Thyroid gland (tissue), 4 donors: Measurements from ENCODE around the gene MTSS2. TPM values are rescaled to one million over a fixed set of nuclear protein-coding genes. Genes with fewer than 3 reads are reported as not detected.

Experiments used
- DNase-seq, 2 donors: peaks; one replicate each; pipeline ENCODE4 v3.0.0-alpha.2; 2019
- H3K27ac ChIP-seq, 3 donors: fragments of 200-600 bp; sonication (generic); 1 replicate in 2 of 3; 2 replicates in 1 of 3; pipeline ENCODE4 v1.5.1; 2016 to 2019; ENCODE audit warnings: mild to moderate bottlenecking in 1 of 3, moderate library complexity in 1 of 3
- H3K27me3 ChIP-seq: fragments of 200-600 bp; sonication (generic); one replicate; pipeline ENCODE4 v1.5.1; 2019
- H3K36me3 ChIP-seq, 2 donors: fragments of 200-600 bp; sonication (generic); one replicate each; pipeline ENCODE4 v1.5.1; 2016 to 2019
- H3K4me1 ChIP-seq, 2 donors: fragments of 200-600 bp; sonication (generic); one replicate each; pipeline ENCODE4 v1.5.1; 2017 to 2019
- H3K4me3 ChIP-seq, 3 donors: fragments of 200-600 bp; sonication (generic); replicated peaks in 1 of 3; 1 replicate in 2 of 3; 2 replicates in 1 of 3; pipeline ENCODE4 v1.5.1; 2016; ENCODE audit warnings: mild to moderate bottlenecking in 1 of 3
- H3K9me3 ChIP-seq: fragments of 200-600 bp; sonication (generic); one replicate; pipeline ENCODE4 v1.5.1; 2017
- CTCF ChIP-seq, 6 experiments: fragments of 200-600 bp in 3 of 6; fragments of 450-650 bp in 3 of 6; sonication (generic) in 3 of 6; IDR thresholded peaks; one replicate each; pipeline ENCODE4 v1.5.1; 2016 to 2019; ENCODE audit warnings: antibody characterized with exemption in 6 of 6, mild to moderate bottlenecking in 2 of 6, inconsistent platforms in 1 of 6, moderate library complexity in 1 of 6
- POLR2A ChIP-seq, 2 donors: fragments of 450-650 bp; IDR thresholded peaks; one replicate each; pipeline ENCODE4 v1.6.1; 2017; ENCODE audit warnings: antibody characterized with exemption in 2 of 2, mild to moderate bottlenecking in 2 of 2, moderate library complexity in 1 of 2
- WGBS, 2 donors: methylation state at CpG; one replicate each; pipeline ENCODE4 v1.1.5; 2017; 5-methylcytosine and 5-hydroxymethylcytosine counted together
- intact Hi-C: fragments of 100-400 bp; cut with DNase I; formaldehyde crosslinking; loops from one replicate; pipeline ENCODE4 v1.15.1; 2023
- total RNA-seq, 4 donors: library from RNA; depleted of rRNA; stranded (reverse); fragments of >200 nt; gene quantifications; one replicate each; pipeline ENCODE4 v1.2.3, GENCODE V29; 2016

The MTSS2 gene
- total RNA-seq, 4 donors from 2014 or later: 11.3 to 39.8 (median 26.7) TPM

DNA sequence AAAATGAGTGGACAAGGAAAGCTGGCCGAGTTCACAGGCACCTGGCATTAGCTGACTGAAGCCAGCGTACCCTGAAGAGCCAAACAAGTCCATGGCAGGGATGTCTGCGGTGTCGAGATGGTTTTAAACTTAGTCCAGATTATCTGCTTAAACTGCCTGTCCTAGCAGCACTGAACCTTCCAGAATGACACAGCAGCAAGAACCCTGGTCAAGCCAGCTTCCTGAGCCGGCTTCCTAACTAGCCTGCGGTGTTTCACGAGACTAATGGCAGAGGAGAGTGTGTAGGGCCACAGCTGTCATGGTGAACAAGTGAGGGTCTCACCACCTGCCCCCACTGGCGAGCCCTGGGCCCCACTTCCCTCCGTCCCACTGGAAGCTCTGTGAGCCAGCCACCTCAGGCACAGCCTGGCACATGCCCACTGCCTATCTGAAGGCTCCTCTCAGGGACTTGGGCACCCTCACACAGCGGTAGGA is 28.8 kb upstream of the MTSS2 start:
- 69 to 83% methylated on average over 9 of the region's 10 CpGs for WGBS, 2 donors
- H3K36me3 ChIP-seq: no peaks in the 10 kb centered on the region
- peaks cover 25 to 37% of the 10 kb centered on the region in 2 donors for H3K4me1 ChIP-seq
- peak overlapping the region; percentile 89 to 94 (median 93) for H3K27ac ChIP-seq
- DNase-seq: no peak
- no peaks in the 10 kb centered on the region for H3K9me3 ChIP-seq
- no peaks in the 10 kb centered on the region for H3K27me3 ChIP-seq
- intact Hi-C loops: no loop called here
- no peak overlapping the region for H3K4me3 ChIP-seq
- TF ChIP-seq POLR2A (IDR thresholded peaks at IDR 0.05) (no peak), CTCF (IDR thresholded peaks at IDR 0.05) (no peak)

DNA sequence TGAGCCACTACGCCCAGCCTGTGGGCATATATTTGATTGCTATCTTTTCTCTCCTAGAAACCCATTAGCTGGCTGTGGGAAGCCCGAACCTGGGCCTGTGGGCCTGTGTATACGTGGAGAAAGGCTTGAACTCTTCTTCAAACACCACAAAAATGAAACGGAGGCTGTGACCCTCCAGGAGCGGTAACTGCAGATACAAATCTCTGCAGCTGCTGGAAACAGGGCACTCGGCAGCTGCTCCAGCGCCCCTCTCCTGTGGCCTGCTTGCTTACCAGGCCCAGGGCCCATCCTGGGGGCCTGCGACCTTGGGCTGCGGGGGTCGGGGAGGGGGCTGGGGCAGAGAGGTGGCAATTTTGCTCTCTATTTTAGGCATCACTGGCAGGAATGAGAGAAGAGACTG is 28.0 kb upstream of the MTSS2 start:
- Histone ChIP-seq H3K9me3 (no peaks in the 10 kb centered on the region), H3K27ac (no peak overlapping the region), H3K27me3 (no peaks in the 10 kb centered on the region), H3K4me3 (no peak overlapping the region), H3K4me1 (peaks cover 25 to 37% of the 10 kb centered on the region in 2 donors), H3K36me3 (no peaks in the 10 kb centered on the region)
- intact Hi-C loops: no loop called here
- WGBS, 2 donors: 88 to 90% methylated on average over 10 of the region's 10 CpGs
- no peak for TF ChIP-seq POLR2A (IDR thresholded peaks at IDR 0.05)
- TF ChIP-seq CTCF (IDR thresholded peaks at IDR 0.05): no peak
- no peak for DNase-seq

- Histone ChIP-seq H3K4me1 (peaks cover 25 to 37% of the 10 kb centered on the region in 2 donors), H3K27ac (no peak overlapping the region), H3K27me3 (no peaks in the 10 kb centered on the region), H3K36me3 (no peaks in the 10 kb centered on the region), H3K4me3 (no peak overlapping the region), H3K9me3 (no peaks in the 10 kb centered on the region)
- TF ChIP-seq CTCF (IDR thresholded peaks at IDR 0.05) (no peak), POLR2A (IDR thresholded peaks at IDR 0.05) (no peak)
- DNase-seq: no peak
- intact Hi-C loops: no loop called here
- WGBS, 2 donors: 76 to 78% methylated on average over 5 of the region's 5 CpGs
These were observed 27.5 kb upstream of the MTSS2 start for GRCh38 chr16:70713342-70713741.

GRCh38 chr16:70712942-70713341 is 27.1 kb upstream of the MTSS2 start:
- intact Hi-C loops: no loop called here
- H3K36me3 ChIP-seq: no peaks in the 10 kb centered on the region
- H3K27me3 ChIP-seq: no peaks in the 10 kb centered on the region
- H3K27ac ChIP-seq: no peak overlapping the region
- 90 to 93% methylated on average over 12 of the region's 12 CpGs for WGBS, 2 donors
- H3K9me3 ChIP-seq: no peaks in the 10 kb centered on the region
- no peak for DNase-seq
- H3K4me1 ChIP-seq: peaks cover 25 to 37% of the 10 kb centered on the region in 2 donors
- TF ChIP-seq CTCF (IDR thresholded peaks at IDR 0.05): no peak
- H3K4me3 ChIP-seq: no peak overlapping the region

- Histone ChIP-seq H3K27ac (no peak overlapping the region), H3K4me3 (no peak overlapping the region), H3K27me3 (no peaks in the 10 kb centered on the region), H3K4me1 (peaks cover 25 to 41% of the 10 kb centered on the region in 2 donors), H3K36me3 (no peaks in the 10 kb centered on the region), H3K9me3 (no peaks in the 10 kb centered on the region)
- intact Hi-C loops: no loop called here
- TF ChIP-seq POLR2A (IDR thresholded peaks at IDR 0.05) (no peak), CTCF (IDR thresholded peaks at IDR 0.05) (no peak)
- no peak for DNase-seq
- WGBS, 2 donors: 91 to 97% methylated on average over 11 of the region's 11 CpGs
These were observed 26.5 kb upstream of the MTSS2 start for GRCh38 chr16:70712359-70712758.
